T47D (cell line): ENCODE data around the gene FGFR4.

ENCODE experiments used
- DNase-seq, 2 experiments: peaks; one replicate each; pipeline versions ENCODE4 v3.0.0 to v3.0.0-alpha.2; 2011 to 2012; ENCODE audit warnings: low read depth in 1 of 2, low spot score in 1 of 2
- JUND ChIP-seq: IDR thresholded peaks from 2 replicates; pipeline ENCODE4 v1.6.1; 2012; ENCODE audit warnings: low read depth
- in situ Hi-C: cut with HindIII; loops from 2 replicates; pipeline ENCODE4 v1.10.0; 2016; ENCODE audit warnings: low sequenced_read_pairs, low pct_unique_long_range_greater_than_20kb

FGFR4 gene

DNA sequence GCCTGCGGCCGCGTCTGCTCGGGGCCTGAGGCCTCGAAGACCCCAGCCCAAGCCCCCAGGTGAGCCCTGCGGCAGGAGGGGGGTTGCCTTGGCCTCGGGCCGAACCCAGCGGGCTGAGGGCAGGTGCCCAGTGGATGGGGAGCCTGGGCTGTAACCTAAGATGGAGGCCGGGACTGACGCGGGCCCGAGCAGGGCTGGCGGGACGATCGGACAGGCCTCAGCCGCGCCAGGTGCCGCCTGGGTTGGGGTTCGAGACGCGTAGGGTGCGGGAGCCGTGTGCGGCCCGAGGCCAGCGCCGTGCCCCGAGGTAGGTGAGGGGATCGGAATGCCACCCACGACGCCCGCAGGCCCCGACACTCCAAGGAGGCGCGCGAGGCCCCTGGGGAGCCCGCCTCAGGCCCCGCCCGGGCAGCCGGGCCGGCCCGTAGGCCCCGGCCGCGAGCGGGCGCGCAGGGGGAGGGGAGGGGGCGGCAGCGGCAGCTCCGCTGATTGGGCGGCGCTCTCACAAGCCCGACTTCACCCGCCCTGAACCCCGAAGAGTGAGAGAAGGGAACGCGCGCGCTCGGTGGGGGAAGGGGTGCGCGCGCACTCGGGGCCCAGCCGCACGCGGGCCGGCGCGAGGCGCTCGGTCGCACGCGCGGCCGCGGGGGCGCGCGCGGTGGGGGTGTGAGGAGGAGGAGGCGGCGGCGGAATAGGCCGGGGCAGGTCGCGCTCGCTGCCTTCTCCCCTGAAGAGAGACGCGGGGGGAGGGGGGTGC lies 46.6 kb downstream of the FGFR4 start, which contains the start of gene NSD1:
Gene NSD1 (plus strand): TSS at position 678 of the 757 bp plus-strand sequence. CDS start 1,331 bp downstream, outside the sequence.
- peak; percentile 77 to 94 for DNase-seq
- TF ChIP-seq JUND = no peak
- in situ Hi-C loops = no loop called here

DNA sequence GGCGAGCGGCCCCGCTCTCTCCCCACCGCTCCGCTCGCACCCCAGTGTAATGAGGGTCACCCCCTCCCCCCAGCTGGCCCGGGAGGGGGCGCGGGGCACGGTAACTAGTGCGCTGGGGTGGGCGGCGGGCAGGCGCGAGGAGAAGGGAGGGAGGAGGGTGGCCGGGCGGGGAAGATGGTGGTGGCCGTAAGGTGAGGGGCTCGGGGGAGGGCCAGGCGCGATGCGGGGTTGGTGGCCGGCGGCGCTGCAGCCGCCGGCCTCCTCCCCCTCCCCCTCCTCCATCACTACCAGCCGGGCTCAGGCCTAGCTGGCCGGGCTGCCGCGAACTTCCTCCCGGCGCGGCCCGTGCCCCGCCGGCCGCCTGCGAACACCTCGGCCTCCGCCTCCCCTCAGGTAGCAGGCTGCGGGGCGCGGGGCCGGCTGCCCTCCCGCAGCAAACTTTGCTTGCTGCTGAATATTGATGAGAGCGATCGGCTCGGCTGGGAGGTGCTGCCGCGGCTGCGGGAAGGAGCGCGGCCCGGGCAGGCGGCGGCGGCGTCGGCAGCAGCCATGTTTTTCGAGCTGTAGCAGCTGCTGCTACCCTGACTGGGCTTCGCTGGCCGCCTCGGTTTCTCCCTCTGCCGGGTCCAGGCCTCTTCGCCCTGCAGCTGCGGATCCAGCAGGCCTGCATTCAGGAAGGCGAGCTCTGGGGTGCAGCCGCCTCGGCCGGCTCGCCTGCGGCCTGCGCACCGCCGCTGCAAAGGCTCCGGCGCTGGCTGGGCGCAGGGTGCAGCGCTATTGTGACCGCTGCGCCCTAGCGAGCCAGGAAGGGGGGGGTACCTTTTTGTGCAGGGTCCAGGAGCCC lies 47.4 kb downstream of the FGFR4 start:
- TF ChIP-seq JUND = no peak
- in situ Hi-C loops = no loop called here
- DNase-seq = peak in 1 of 2 experiments; percentile 50

- TF ChIP-seq JUND = no peak
- in situ Hi-C loops = no loop called here
- DNase-seq = no peak
These were observed 48.0 kb downstream of the FGFR4 start for GRCh38 chr5:177134697-177135225.

DNA sequence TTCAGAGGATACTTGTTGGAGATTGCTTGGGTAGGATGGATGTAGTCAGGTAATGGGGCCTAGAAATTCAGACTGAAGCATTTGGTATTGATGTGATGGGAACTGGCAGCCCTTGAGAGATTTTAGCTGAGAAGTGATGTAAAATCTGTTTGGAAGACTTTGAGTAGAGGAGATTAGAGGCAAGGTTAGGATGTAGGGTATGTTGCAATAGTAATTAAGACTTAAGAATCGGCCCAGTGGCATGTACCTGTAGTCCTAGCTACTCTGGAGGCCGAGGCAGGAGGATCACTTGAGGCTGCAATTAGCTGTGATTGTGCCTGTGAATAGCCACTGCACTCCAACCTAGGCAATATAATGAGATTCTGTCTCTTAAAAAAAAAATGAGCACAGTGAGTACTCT lies 53.6 kb downstream of the FGFR4 start:
- TF ChIP-seq JUND = no peak
- in situ Hi-C loops = no loop called here
- no peak for DNase-seq

DNA sequence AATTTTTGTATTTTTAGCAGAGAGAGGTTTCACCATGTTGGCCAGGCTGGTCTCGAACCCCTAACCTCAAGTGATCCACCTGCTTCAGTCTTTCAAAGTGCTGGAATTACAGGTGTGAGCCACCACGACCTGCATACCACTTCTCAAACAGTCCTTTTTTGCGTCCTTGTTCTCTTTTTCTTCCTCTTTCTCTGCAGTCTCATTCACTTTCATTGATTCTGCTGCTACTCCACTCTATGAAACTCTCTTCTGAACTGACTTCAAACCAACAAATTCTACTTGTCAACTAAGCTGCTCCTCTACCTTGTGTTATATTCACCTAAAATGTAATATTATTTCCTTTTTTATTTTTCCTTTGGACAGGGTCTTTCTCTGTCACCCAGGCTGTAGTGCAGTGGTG lies 54.8 kb downstream of the FGFR4 start:
- no peak for DNase-seq
- in situ Hi-C loops = no loop called here
- TF ChIP-seq JUND = no peak

GRCh38 chr5:177142098-177142611 lies 55.4 kb downstream of the FGFR4 start:
- TF ChIP-seq JUND = no peak
- in situ Hi-C loops = no loop called here
- no peak for DNase-seq

DNA sequence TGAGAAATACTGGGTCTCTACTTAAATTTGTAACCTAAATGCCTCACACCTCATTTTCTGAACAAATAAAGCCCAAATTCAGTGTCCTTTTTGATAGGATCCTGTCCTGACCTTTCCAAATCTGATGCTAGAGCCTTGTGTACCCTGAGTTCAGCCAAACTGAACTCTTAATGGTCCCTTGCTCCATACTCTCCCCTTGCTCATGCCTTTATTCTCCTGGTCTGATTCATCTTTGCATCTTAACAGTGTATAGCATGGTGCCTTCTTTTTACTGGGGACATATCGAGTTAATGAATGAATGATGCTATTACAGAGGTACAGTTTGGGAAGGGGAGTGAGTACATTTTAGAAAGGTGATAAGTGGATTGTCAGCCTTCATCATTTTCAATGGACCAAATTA lies 56.1 kb downstream of the FGFR4 start:
- no peak for DNase-seq
- TF ChIP-seq JUND = no peak
- in situ Hi-C loops = no loop called here

- in situ Hi-C loops = no loop called here
- DNase-seq = no peak
These were observed 60.4 kb downstream of the FGFR4 start for GRCh38 chr5:177146891-177147638.

More at GRCh38 chr5:177146891-177147638, 60.4 kb downstream of the FGFR4 start:
- TF ChIP-seq JUND = no peak
